Body of pancreas (tissue), 4 donors: ENCODE results near the gene APRT. TPM values are rescaled to one million over a fixed set of nuclear protein-coding genes. Genes with fewer than 3 reads are reported as not detected.

Experiments used
- ATAC-seq: fragments of 150-250 bp; one replicate; pipeline ENCODE4 v1.9.1; 2016
- DNase-seq, 4 donors: peaks; one replicate each; pipeline ENCODE4 v3.0.0-alpha.2; 2019
- H3K27ac ChIP-seq, 4 donors: fragments of 200-600 bp; sonication (generic); 1 replicate in 3 of 4; 2 replicates in 1 of 4; pipeline versions ENCODE4 v1.5.1 to v1.6.1; 2016 to 2019; ENCODE audit warnings: mild to moderate bottlenecking in 1 of 4, mixed read lengths in 1 of 4, moderate library complexity in 1 of 4
- H3K27me3 ChIP-seq, 2 donors: fragments of 200-600 bp; sonication (generic); one replicate each; pipeline ENCODE4 v1.6.0; 2016; ENCODE audit warnings: mild to moderate bottlenecking in 1 of 2
- H3K36me3 ChIP-seq, 2 donors: fragments of 200-600 bp; sonication (generic); replicated peaks in 1 of 2; 2 replicates each; pipeline ENCODE4 v1.5.1; 2016; ENCODE audit warnings: low read depth in 2 of 2; ENCODE audit not compliant: insufficient read depth in 1 of 2
- H3K4me1 ChIP-seq: fragments of 200-600 bp; sonication (generic); one replicate; pipeline ENCODE4 v1.6.0; 2016
- H3K4me3 ChIP-seq, 2 donors: fragments of 200-600 bp; sonication (generic); 1 replicate in 1 of 2; 2 replicates in 1 of 2; pipeline ENCODE4 v1.5.1; 2016 to 2019
- H3K9me3 ChIP-seq, 3 donors: fragments of 200-600 bp; sonication (generic); 1 replicate in 2 of 3; 2 replicates in 1 of 3; pipeline ENCODE4 v1.5.1; 2016
- POLR2A ChIP-seq, 3 donors: fragments of 450-650 bp; IDR thresholded peaks; one replicate each; pipeline ENCODE4 v1.6.1; 2016; ENCODE audit warnings: antibody characterized with exemption in 3 of 3, mild to moderate bottlenecking in 2 of 3
- WGBS, 2 donors: methylation state at CpG; one replicate each; pipeline ENCODE4 v1.1.5; 2017; 5-methylcytosine and 5-hydroxymethylcytosine counted together
- intact Hi-C: fragments of 100-400 bp; cut with DNase I; formaldehyde crosslinking; loops from one replicate; pipeline ENCODE4 v1.15.1; 2023
- total RNA-seq, 2 donors: library from RNA; depleted of rRNA; stranded (reverse); fragments of >200 nt; gene quantifications; one replicate each; pipeline ENCODE4 v1.1.0, GENCODE V29; 2016
- TF ChIP-seq, protein P1 (sequence below), 7 experiments: fragments of 450-650 bp in 4 of 7; fragments of 200-600 bp in 3 of 7; sonication (generic) in 3 of 7; IDR thresholded peaks; one replicate each; pipeline ENCODE4 v1.5.1; 2016 to 2019; ENCODE audit warnings: antibody characterized with exemption in 7 of 7

Gene APRT
- total RNA-seq, 2 donors from 2014 or later: 95.9 to 104 TPM

DNA sequence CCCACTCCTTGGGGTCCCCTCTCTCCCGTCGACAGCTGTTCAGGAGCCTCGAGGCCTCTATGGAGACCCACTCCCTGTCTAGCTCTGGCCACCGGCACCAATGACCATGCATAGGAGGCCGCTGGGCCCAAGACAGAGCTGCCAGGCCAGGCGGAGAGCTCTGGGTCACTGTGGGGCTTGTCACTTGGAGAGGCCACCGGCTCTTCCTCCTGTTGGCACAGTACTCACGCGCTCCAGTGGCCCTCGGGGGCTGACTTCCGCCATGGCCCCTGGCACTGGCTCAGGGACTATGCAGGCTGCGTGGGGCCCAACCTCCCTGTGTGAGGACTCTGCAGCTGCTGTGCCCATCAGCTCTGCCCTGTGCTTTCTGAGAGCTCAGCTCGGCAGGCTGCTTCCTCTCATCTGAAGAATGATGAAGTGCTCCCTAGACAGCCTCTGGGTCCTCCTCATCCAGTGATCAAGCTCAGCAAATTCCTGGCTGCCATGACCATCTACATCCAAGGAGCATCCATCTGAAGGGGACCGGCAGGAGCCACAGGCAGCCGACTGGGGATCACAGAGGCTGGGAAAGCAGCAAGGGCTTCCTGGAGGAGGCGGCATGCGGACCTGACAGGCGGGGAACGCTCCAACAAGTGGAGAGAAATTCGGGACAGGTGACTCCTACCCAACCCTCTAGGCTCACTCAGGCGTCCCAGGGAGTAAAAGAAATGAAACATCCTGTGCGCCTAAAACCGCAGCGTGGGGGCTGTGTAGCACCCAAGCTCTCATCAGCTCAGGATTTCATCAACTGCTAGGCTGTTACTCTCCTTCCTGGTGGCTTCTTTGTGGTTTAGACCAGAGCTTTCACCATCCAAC lies 28.2 kb upstream of the APRT start:
- intact Hi-C loops: no loop called here
- no peak overlapping the region for H3K4me3 ChIP-seq
- ATAC-seq (no peak), DNase-seq (no peak)
- no peaks in the 10 kb centered on the region for H3K27me3 ChIP-seq
- no peak for TF ChIP-seq POLR2A (IDR thresholded peaks at IDR 0.05)
- no peaks in the 10 kb centered on the region for H3K4me1 ChIP-seq
- no peak overlapping the region for H3K27ac ChIP-seq
- no peaks in the 10 kb centered on the region for H3K36me3 ChIP-seq
- 87 to 92% methylated on average over 11 to 22 of the region's 24 CpGs for WGBS, 2 donors
- H3K9me3 ChIP-seq: no peaks in the 10 kb centered on the region

DNA sequence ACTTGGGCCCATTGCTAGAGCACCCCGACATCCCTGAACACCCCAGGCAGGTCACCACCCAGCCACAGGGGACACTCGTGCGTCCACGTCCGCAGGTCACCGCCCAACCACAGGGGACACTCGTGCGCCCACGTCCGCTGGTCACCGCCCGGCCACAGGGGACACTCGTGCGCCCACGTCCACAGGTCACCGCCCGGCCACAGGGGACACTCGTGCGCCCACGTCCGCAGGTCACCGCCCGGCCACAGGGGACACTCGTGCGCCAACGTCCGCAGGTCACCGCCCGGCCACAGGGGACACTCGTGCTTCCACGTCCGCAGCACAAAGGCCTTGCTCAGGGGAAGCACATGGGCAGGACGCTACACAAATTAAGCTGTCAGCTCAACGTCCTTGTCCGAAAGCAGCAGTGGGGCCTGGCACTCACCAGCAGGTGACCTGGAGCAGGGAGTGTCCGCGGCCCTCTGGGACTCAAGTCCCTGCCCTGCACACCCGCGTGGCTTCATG lies 27.4 kb upstream of the APRT start:
- TF ChIP-seq POLR2A (IDR thresholded peaks at IDR 0.05): no peak
- TF ChIP-seq, protein P1, sequence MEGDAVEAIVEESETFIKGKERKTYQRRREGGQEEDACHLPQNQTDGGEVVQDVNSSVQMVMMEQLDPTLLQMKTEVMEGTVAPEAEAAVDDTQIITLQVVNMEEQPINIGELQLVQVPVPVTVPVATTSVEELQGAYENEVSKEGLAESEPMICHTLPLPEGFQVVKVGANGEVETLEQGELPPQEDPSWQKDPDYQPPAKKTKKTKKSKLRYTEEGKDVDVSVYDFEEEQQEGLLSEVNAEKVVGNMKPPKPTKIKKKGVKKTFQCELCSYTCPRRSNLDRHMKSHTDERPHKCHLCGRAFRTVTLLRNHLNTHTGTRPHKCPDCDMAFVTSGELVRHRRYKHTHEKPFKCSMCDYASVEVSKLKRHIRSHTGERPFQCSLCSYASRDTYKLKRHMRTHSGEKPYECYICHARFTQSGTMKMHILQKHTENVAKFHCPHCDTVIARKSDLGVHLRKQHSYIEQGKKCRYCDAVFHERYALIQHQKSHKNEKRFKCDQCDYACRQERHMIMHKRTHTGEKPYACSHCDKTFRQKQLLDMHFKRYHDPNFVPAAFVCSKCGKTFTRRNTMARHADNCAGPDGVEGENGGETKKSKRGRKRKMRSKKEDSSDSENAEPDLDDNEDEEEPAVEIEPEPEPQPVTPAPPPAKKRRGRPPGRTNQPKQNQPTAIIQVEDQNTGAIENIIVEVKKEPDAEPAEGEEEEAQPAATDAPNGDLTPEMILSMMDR (IDR thresholded peaks at IDR 0.05): no peak
- Histone ChIP-seq H3K36me3 (no peaks in the 10 kb centered on the region), H3K27ac (no peak overlapping the region), H3K9me3 (no peaks in the 10 kb centered on the region), H3K4me1 (no peaks in the 10 kb centered on the region), H3K4me3 (no peak overlapping the region), H3K27me3 (no peaks in the 10 kb centered on the region)
- intact Hi-C loops: no loop called here
- ATAC-seq (no peak), DNase-seq (no peak)
- WGBS, 2 donors: 94% methylated on average over 31 to 39 of the region's 39 CpGs

DNA sequence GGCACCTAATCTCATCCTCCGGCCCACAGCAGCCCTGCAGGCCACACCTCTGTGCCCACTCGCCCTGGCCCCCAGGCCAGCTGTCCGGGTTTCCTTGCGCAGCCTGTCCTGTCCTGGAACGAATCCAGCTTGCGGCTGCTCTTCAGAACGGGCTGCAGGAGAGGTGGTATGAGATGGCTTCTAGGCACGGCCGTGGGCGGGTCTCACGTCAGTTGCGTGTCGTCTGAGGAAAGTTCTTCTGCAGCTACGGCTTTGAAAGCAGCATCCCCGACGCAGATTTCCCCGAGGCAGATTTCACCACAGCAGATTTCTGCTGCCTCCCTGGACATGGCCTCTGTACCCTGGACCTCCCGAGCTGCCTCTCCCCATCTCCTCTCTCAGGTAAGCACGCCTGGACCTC lies 26.8 kb upstream of the APRT start:
- Histone ChIP-seq H3K27me3 (no peaks in the 10 kb centered on the region), H3K4me3 (no peak overlapping the region), H3K9me3 (no peaks in the 10 kb centered on the region), H3K4me1 (no peaks in the 10 kb centered on the region), H3K27ac (no peak overlapping the region), H3K36me3 (no peaks in the 10 kb centered on the region)
- intact Hi-C loops: no loop called here
- DNase-seq (no peak), ATAC-seq (no peak)
- WGBS, 2 donors: 86 to 92% methylated on average over 13 to 19 of the region's 19 CpGs
- TF ChIP-seq, protein P1 (IDR thresholded peaks at IDR 0.05): no peak
- TF ChIP-seq POLR2A (IDR thresholded peaks at IDR 0.05): no peak

DNA sequence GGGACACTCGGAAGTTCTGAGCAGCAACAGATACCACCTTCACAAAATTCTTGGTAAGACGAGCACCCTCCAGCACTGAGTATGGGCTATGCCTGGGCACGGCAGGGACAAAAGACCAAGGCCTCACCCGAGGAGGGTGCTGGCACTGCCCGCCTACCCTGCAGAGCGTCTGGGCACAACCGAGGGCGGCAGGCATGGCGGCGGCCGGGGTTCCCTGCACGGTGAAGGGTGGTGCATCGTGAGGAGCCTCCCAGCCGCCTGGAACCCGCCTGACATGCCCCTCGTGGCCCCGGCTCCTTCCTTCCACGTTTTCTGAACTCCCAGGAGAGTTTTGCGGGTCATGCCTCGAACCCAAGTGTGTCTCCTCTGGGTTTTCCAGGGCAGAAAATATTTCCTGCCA lies 26.1 kb upstream of the APRT start:
- Histone ChIP-seq H3K9me3 (no peaks in the 10 kb centered on the region), H3K27me3 (no peaks in the 10 kb centered on the region), H3K4me3 (no peak overlapping the region), H3K36me3 (no peaks in the 10 kb centered on the region), H3K27ac (no peak overlapping the region), H3K4me1 (no peaks in the 10 kb centered on the region)
- no peak for DNase-seq
- intact Hi-C loops: no loop called here
- TF ChIP-seq, protein P1 (IDR thresholded peaks at IDR 0.05): no peak
- TF ChIP-seq POLR2A (IDR thresholded peaks at IDR 0.05): no peak
- no peak for ATAC-seq
- 80 to 93% methylated on average over 5 to 20 of the region's 20 CpGs for WGBS, 2 donors

DNA sequence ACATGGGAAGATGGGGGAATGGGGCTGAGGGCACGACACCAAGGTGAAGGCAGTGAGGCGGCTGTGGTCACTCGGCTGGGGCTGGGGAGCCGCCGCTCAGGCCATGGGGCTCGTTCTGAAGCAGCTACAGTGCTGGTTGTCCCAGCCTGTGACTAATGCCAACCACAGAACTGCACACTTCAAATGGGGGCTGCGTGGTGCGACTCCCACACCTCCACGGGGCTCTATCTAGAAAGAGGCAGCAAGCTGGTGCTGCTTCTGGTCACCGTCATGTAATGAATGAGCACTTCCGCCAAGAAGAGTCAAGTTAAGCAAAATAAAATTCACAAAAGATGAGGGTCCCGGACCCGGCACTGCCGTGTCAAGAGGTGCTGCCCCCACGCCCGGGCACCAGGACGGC lies 25.1 kb upstream of the APRT start:
- DNase-seq (no peak), ATAC-seq (no peak)
- intact Hi-C loops: no loop called here
- H3K36me3 ChIP-seq: no peaks in the 10 kb centered on the region
- no peaks in the 10 kb centered on the region for H3K4me1 ChIP-seq
- no peaks in the 10 kb centered on the region for H3K9me3 ChIP-seq
- no peak overlapping the region for H3K27ac ChIP-seq
- H3K27me3 ChIP-seq: no peaks in the 10 kb centered on the region
- H3K4me3 ChIP-seq: no peak overlapping the region
- no peak for TF ChIP-seq POLR2A (IDR thresholded peaks at IDR 0.05)
- TF ChIP-seq, protein P1 (IDR thresholded peaks at IDR 0.05): no peak
- 90 to 98% methylated on average over 6 to 17 of the region's 17 CpGs for WGBS, 2 donors
